AG09319 (cell line): ENCODE results near the gene ARHGAP33.

Source experiments
- DNase-seq: peaks from one replicate; pipeline ENCODE4 v3.0.0-alpha.2; 2010; ENCODE audit warnings: low read depth; ENCODE audit errors: extremely low read depth
- CTCF ChIP-seq: IDR thresholded peaks from 2 replicates; pipeline ENCODE4 v1.5.1; 2011; ENCODE audit warnings: low read depth, mild to moderate bottlenecking, inconsistent platforms, low read length, moderate library complexity

The ARHGAP33 gene

GRCh38 chr19:35741203-35741515, 34.2 kb upstream of the ARHGAP33 start:
- no peak for TF ChIP-seq CTCF
- DNase-seq, result no peak

GRCh38 chr19:35742121-35742724, 33.1 kb upstream of the ARHGAP33 start, which contains the start of gene IGFLR1:
TSS of gene IGFLR1 (minus strand) at chr19:35742452. CDS start at chr19:35741180, 1,272 bp downstream.
- DNase-seq, result no peak
- no peak for TF ChIP-seq CTCF

GRCh38 chr19:35743640-35744429, 31.5 kb upstream of the ARHGAP33 start:
- no peak for DNase-seq
- TF ChIP-seq CTCF, result no peak

- DNase-seq, result peak; percentile 85
- TF ChIP-seq CTCF, result peak; percentile 59
These were observed 30.7 kb upstream of the ARHGAP33 start for GRCh38 chr19:35744430-35745327.

- peak; percentile 99 for DNase-seq
- TF ChIP-seq CTCF, result no peak
These were observed 29.9 kb upstream of the ARHGAP33 start, which contains the start of the genes PSENEN and U2AF1L4 for GRCh38 chr19:35745328-35746086. TSS of gene PSENEN (plus strand) at chr19:35745651. CDS start at chr19:35745931, 280 bp downstream. TSS of gene U2AF1L4 (minus strand) at chr19:35745418. CDS start at chr19:35745391, 27 bp downstream.

- no peak for TF ChIP-seq CTCF
- DNase-seq, result no peak
These were observed 29.3 kb upstream of the ARHGAP33 start for GRCh38 chr19:35746087-35746462.
